Astrocyte (in vitro differentiated cells and primary cell): ENCODE results near the gene CFD.

ENCODE experiments used
- CTCF ChIP-seq: IDR thresholded peaks from 2 replicates; pipeline ENCODE4 v1.5.1; 2011; ENCODE audit warnings: low read depth, mild to moderate bottlenecking, inconsistent platforms, low read length, moderate library complexity; ENCODE audit not compliant: insufficient read depth
- EZH2 ChIP-seq: IDR thresholded peaks from 2 replicates; pipeline ENCODE4 v1.6.1; 2012; ENCODE audit warnings: mild to moderate bottlenecking, low read length, inconsistent platforms; ENCODE audit not compliant: insufficient read depth

DNA sequence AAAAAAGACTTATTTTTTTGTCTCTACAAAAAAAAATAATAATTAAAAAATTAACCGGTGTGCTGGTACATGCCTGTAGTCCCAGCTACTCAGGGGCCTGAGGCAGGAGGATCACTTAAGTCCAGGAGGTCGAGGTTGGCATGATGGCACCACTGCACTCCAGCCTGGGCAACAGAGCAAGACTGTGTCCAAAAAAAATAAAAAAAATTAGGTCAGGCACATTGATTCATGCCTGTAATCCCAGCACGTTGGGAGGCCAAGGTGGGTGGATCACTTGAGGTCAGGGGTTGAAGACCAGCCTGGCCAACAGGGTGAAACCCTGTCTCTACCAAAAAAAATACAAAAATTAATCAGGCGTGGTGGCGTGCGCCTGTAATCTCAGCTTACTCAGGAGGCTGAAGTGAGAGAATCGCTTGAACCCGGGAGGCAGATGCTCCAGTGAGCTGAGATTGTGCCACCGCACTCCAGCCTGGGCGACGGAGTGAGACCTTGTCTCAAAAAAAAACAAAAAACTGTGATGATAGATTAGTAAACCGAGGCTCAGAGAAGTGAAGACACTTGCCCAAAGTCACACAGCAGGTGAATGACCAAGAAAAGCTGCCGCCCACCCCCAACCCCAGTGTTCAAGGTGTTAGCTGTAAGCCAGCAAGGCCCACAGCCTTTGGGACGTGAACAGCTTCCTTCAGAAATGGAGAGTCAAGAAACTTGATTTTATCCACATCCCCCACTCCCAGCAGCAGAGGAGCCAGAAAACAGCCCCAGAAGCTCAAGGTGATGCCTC lies 43.2 kb downstream of the CFD start:
- TF ChIP-seq CTCF, result no peak
- no peak for TF ChIP-seq EZH2
